Gastrocnemius medialis (tissue), 4 donors: ENCODE data around the gene HSD17B14.

Experiments
- CTCF ChIP-seq, 5 experiments: fragments of 450-650 bp in 3 of 5; fragments of 200-600 bp in 2 of 5; sonication (generic) in 2 of 5; IDR thresholded peaks in 4 of 5; conservative IDR thresholded peaks in 1 of 5; 1 replicate in 4 of 5; 2 replicates in 1 of 5; pipeline ENCODE4 v1.5.1; 2016 to 2019; ENCODE audit warnings: antibody characterized with exemption in 5 of 5, mild to moderate bottlenecking in 3 of 5, moderate library complexity in 3 of 5
- POLR2A ChIP-seq, 2 donors: fragments of 450-650 bp; IDR thresholded peaks; one replicate each; pipeline ENCODE4 v1.6.1; 2017; ENCODE audit warnings: antibody characterized with exemption in 2 of 2, mild to moderate bottlenecking in 2 of 2, moderate library complexity in 2 of 2

GRCh38 chr19:48797103-48797502 is 39.2 kb downstream of the HSD17B14 start:
- TF ChIP-seq CTCF (IDR thresholded peaks at IDR 0.05 in 4 of 5, conservative IDR thresholded peaks at IDR 0.05 in 1 of 5): no peak
- no peak for TF ChIP-seq POLR2A (IDR thresholded peaks at IDR 0.05)
